Measurements from ENCODE around the gene ERICH6B.

DNA sequence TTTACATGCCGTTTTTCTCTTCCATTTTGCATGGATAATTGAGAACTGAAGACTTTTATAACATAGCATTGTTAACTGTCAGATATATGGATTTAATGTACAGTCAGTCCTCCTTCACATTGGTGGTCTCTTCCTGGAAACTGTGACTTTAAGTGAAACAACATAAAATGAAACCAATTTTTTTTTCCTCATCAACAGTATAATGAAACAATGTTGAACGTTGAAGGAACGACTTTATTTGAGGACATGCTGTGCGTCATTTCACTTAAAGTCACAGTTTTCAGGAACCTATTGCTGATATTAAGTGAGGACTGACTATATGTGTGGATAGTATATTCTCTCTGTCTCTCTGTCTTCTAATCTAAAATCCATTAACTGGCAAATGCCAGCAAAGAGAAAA is 96.0 kb downstream of the ERICH6B start:
- TF ChIP-seq YY1 (IDR thresholded peaks at IDR 0.05; ENCODE audit: insufficient read depth, insufficient read length) (no peak), ZNF274 (IDR thresholded peaks at IDR 0.05; ENCODE audit: low read depth, low read length) (no peak)
